GM10266 (cell line): ENCODE data around the gene FCRLA.
"Not testable (repeated sequence)": the region's sequence is repeated elsewhere in the genome, so short reads cannot be mapped to it uniquely, and the experiment has no call there.

ENCODE experiments used
- DNase-seq: peaks from one replicate; pipeline ENCODE4 v3.0.0; 2012; ENCODE audit errors: extremely low spot score
- TF ChIP-seq, protein P1 (sequence below): IDR thresholded peaks from 2 replicates; pipeline ENCODE4 v1.5.1; 2012; ENCODE audit warnings: mild to moderate bottlenecking, low read depth; ENCODE audit not compliant: control insufficient read depth, insufficient read depth; ENCODE audit errors: missing control alignments

Gene FCRLA

GRCh38 chr1:161706482-161707347 is at the start of gene FCRLA:
Gene FCRLA, plus strand, starts transcription at chr1:161707229. Its CDS starts 36 bp downstream, at chr1:161707265.
- DNase-seq: peak; percentile 64
- TF ChIP-seq, protein P1, sequence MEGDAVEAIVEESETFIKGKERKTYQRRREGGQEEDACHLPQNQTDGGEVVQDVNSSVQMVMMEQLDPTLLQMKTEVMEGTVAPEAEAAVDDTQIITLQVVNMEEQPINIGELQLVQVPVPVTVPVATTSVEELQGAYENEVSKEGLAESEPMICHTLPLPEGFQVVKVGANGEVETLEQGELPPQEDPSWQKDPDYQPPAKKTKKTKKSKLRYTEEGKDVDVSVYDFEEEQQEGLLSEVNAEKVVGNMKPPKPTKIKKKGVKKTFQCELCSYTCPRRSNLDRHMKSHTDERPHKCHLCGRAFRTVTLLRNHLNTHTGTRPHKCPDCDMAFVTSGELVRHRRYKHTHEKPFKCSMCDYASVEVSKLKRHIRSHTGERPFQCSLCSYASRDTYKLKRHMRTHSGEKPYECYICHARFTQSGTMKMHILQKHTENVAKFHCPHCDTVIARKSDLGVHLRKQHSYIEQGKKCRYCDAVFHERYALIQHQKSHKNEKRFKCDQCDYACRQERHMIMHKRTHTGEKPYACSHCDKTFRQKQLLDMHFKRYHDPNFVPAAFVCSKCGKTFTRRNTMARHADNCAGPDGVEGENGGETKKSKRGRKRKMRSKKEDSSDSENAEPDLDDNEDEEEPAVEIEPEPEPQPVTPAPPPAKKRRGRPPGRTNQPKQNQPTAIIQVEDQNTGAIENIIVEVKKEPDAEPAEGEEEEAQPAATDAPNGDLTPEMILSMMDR: no peak

DNA sequence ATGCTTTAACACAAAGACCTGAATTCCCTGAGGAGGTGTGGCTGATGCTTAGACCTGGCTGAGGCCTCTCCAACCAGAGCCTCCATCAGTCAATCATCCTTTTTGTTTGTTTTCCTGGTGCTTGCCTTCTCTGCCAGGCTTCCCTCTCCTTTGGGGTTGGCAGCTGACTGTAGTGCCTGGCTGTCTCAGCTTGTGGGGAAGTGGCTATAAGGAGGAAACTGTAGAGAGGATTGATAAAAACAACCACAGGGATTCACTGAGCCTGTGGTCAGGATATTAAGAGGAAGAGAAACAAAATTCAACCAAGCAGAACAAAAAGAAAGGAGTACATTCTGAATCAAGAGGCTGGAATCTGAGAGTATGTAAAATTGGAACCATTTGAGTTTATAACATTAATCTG is 48.5 kb upstream of the FCRLA start:
- DNase-seq: not testable (repeated sequence)

DNA sequence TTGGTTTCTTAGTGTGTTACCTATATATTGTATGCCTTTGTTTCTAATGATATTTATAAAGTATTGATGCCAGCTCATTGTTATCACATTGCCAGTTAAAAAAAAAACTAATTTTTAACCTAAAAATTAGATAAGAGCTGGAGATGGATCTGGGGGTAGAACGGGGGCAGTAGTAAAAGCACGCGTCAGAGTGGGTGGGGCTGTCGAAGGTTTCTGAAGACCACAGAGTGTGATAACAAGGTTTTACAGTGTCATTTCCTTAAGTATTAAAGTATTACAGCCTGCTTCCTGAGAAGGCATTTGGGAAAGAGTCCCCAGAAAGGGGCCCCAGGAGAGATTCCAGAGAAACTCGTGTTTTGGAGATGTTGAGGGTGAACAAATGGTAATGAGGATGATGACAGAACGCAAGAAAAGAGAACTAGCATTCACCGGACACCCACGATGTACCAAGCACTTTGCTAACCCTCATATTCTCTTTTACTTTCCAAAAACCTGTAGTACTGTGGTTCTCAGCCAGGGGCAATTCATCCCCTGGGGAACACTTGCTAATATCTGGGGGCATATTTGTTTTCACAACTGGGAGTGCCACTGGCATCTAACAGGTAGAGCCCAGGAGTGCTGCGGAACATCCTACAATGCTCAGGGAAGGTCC is 45.2 kb upstream of the FCRLA start:
- not testable (repeated sequence) for DNase-seq

DNA sequence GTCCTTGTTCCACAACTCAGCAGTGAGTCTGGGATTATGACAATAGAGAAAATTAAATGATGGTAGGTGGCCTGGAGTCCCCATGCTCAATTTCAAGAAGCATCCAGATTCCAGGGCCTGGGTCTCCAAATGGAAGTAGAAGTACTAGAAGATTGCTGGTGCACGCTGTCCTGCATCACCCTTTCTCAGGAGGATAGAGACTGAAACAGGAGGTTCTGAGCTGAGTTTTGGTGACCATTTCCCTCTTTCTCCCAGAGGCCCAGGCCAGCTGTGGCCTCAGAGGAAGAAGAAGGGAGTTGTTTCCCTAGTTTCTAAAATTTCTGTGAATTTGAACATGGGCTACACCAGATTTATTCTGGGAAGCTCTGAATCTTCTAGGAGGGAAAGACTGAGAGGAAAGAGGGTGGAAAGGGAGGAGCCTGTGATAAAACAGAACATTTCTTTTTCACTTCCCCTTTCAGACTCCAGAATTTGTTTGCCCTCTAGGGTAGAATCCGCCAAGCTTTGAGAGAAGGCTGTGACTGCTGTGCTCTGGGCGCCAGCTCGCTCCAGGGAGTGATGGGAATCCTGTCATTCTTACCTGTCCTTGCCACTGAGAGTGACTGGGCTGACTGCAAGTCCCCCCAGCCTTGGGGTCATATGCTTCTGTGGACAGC is 44.2 kb upstream of the FCRLA start, which contains the start of gene FCGR2B:
Gene FCGR2B, plus strand, starts transcription at position 460 of the 656 bp plus-strand sequence. Its CDS starts 99 bp downstream, at position 559.
- DNase-seq: not testable (repeated sequence)

- not testable (repeated sequence) for DNase-seq
Observed at GRCh38 chr1:161663569-161663968, 43.5 kb upstream of the FCRLA start.

DNA sequence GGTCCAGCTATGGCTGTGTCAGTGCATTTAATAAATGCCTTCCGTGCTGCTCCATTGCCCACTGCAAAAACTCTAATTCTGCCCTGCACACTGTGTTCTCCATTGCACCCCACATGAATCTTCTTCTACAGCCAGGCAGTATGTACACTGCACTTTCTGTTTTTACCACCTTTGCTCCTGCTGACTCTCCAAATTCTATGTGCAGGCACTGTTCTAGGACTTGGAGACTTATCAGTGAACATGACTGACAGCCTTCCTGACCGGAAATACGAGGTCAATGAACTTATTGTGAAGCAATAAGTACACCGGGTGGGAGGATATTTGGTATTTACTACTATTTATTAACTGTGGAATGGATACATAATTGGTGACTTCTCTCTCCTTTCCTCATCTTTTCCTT is 42.3 kb upstream of the FCRLA start:
- not testable (repeated sequence) for DNase-seq

- DNase-seq: not testable (repeated sequence)
Observed at GRCh38 chr1:161671045-161672020, 35.7 kb upstream of the FCRLA start.

- DNase-seq: not testable (repeated sequence)
Observed at GRCh38 chr1:161673437-161673836, 33.6 kb upstream of the FCRLA start.

- DNase-seq: not testable (repeated sequence)
Observed at GRCh38 chr1:161674447-161674846, 32.6 kb upstream of the FCRLA start.

DNA sequence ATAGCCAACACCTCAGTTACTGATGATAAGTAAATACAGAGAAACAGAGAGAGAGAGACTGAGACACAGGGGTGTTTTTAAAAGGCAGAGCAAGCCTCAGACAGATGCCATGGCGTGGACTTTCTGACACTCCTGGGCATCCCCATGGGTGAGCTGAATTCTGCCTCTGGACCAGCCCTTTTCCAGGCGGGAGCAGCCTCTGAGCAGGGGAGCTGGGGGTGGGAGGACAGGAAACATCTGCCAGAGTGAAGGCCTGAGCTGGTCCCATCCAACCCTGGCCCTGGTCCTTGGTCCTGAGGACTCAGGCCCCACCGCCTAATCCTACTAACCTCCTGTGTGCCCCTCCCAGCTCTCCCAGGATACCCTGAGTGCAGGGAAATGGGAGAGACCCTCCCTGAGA is 32.1 kb upstream of the FCRLA start:
- DNase-seq: not testable (repeated sequence)

- DNase-seq: no peak
- TF ChIP-seq, protein P1: no peak
Observed at GRCh38 chr1:161676441-161676840, 30.6 kb upstream of the FCRLA start.
